Activated naive CD4-positive, alpha-beta T cell treated with anti-CD3 and anti-CD28 coated beads, Interleukin-2, amount 50 U/mL, for 72 hours (primary cell): Measurements from ENCODE around the gene CNTROB. TPM values are rescaled to one million over a fixed set of nuclear protein-coding genes. Genes with fewer than 3 reads are reported as not detected.

Source experiments
- ATAC-seq, 2 donors: fragments of 150-1000 bp; cut with Tn5 transposase; 2 replicates each; pipeline ENCODE4 v1.10.0; 2021; ENCODE audit warnings: mild to moderate bottlenecking in 2 of 2, moderate library complexity in 2 of 2
- DNase-seq, 2 donors: peaks; one replicate each; pipeline ENCODE4 v3.0.0; 2021 to 2022; ENCODE audit warnings: low spot score in 2 of 2
- H3K27ac Mint-ChIP-seq, 2 donors: one replicate each; pipeline ENCODE4 v1.8.0; 2022; ENCODE audit warnings: mild to moderate bottlenecking in 2 of 2, mixed read lengths in 2 of 2
- H3K36me3 Mint-ChIP-seq, 2 donors: one replicate each; pipeline ENCODE4 v1.8.0; 2022; ENCODE audit warnings: mixed read lengths in 2 of 2
- H3K9me3 Mint-ChIP-seq, 2 donors: one replicate each; pipeline ENCODE4 v1.8.0; 2022; ENCODE audit warnings: mixed read lengths in 2 of 2
- total RNA-seq, 2 donors: library from RNA; stranded (reverse); gene quantifications; one replicate each; pipeline ENCODE4 v1.2.3, GENCODE V29; 2022

The CNTROB gene
- total RNA-seq, 2 donors from 2014 or later = 73.3 to 147 TPM

DNA sequence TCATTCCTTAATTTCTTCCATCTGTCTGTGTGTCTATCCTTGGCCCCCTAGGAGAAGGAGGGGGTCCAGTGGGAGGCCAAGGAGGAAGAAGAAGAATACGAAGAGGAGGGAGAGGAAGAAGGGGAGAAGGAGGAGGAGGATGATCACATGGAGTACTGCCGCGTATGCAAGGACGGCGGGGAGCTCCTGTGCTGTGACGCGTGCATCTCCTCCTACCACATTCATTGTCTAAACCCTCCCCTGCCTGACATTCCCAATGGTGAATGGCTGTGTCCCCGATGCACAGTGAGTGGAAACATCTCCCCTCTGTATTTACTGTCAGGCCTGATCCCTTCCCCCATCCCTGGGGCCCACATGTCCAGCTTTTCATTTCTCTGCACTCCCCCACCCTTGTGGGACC, 37.1 kb upstream of the CNTROB start:
- DNase-seq = peak in 1 of 2 donors; percentile 45
- peak overlapping the region; percentile 69 to 70 for H3K27ac Mint-ChIP-seq

GRCh38 chr17:7897090-7897489, 34.9 kb upstream of the CNTROB start:
- Mint-ChIP-seq H3K9me3 (no peaks in the 10 kb centered on the region), H3K36me3 (peaks cover 22 to 55% of the 10 kb centered on the region in 2 donors), H3K27ac (peak overlapping the region; percentile 37 to 75)
- ATAC-seq (peak in 1 of 2 donors; percentile 53), DNase-seq (peak in 1 of 2 donors; percentile 48)

More for the DNA sequence above, 37.1 kb upstream of the CNTROB start:
- Mint-ChIP-seq H3K36me3 (peaks cover 20 to 47% of the 10 kb centered on the region in 2 donors), H3K9me3 (no peaks in the 10 kb centered on the region)
- ATAC-seq = no peak

GRCh38 chr17:7897773-7898172, 34.2 kb upstream of the CNTROB start:
- DNase-seq = peak in 1 of 2 donors; percentile 51
- Mint-ChIP-seq H3K36me3 (peaks cover 22 to 60% of the 10 kb centered on the region in 2 donors), H3K27ac (peak overlapping the region; percentile 25 to 75), H3K9me3 (no peaks in the 10 kb centered on the region)
- ATAC-seq = peak in 1 of 2 donors; percentile 75

DNA sequence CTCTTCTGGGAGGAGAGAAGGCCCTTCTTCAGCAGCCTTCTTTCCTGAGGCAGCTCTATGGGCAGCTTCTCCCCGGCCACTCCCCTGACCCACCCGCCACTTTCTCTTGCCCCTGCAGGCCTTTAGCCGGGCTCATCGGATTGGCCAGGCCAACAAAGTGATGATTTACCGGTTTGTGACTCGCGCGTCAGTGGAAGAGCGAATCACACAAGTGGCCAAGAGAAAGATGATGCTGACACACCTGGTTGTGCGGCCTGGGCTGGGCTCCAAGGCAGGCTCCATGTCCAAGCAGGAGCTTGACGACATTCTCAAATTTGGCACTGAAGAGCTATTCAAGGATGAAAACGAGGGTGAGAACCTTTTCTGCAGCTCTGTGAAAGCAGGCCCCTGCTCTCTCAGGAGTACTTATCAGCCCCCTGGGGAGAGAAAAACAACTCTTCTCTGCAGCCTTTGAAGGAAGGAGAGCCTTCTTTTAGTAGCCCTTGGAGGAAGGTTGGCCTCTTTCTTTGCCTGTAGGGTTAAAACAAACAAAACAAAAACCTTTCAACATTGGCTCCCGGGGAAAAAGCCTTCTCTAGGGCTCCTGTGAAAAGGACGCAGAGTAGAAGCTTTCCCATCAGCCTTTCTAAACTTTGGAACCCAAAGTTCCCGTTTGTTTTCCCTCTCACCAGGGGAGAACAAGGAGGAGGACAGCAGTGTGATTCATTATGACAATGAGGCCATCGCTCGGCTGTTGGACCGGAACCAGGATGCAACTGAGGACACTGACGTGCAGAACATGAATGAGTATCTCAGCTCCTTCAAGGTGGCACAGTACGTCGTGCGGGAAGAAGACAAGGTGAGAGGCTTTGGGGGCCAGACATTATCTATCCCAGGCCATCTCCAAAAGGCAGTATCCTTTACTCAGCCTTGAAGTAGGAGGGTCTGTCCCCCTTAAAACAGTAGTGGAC, 28.6 kb upstream of the CNTROB start:
- ATAC-seq (no peak), DNase-seq (no peak)
- no peaks in the 10 kb centered on the region for H3K9me3 Mint-ChIP-seq
- peak overlapping the region; percentile 62 for H3K27ac Mint-ChIP-seq
- H3K36me3 Mint-ChIP-seq = peaks cover 16 to 39% of the 10 kb centered on the region in 2 donors

- ATAC-seq (no peak), DNase-seq (no peak)
- Mint-ChIP-seq H3K9me3 (no peaks in the 10 kb centered on the region), H3K27ac (peak overlapping the region in 1 of 2 donors; percentile 72), H3K36me3 (peaks cover 6 to 8% of the 10 kb centered on the region in 2 donors)
Observed at GRCh38 chr17:7909089-7909488, 22.9 kb upstream of the CNTROB start.

- ATAC-seq = no peak
- H3K27ac Mint-ChIP-seq = peak overlapping the region; percentile 50 to 72
- H3K9me3 Mint-ChIP-seq = no peaks in the 10 kb centered on the region
- DNase-seq = no peak
- H3K36me3 Mint-ChIP-seq = peaks cover 8% of the 10 kb centered on the region in 2 donors
Observed at GRCh38 chr17:7910281-7910680, 21.7 kb upstream of the CNTROB start.

DNA sequence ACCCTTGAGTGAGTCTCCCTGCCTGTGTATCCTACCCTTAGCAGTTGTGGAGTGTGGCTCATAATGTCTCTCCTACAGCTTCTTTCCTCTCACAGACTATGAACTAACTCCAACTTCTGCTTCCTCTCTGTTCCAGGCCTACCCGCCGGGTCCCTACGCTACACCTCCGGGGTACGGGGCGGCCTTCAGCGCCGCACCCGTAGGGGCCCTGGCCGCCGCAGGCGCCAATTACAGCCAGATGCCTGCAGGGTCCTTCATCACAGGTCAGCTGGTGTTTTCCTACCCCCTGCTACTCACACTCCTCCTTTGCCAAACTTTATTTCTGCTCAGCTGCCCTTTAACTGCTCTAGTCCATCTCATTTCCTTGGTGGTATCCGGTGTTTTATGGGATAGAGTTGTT, 21.3 kb upstream of the CNTROB start:
- DNase-seq (no peak), ATAC-seq (no peak)
- peaks cover 8 to 12% of the 10 kb centered on the region in 2 donors for H3K36me3 Mint-ChIP-seq
- H3K27ac Mint-ChIP-seq = peak overlapping the region in 1 of 2 donors; percentile 72
- no peaks in the 10 kb centered on the region for H3K9me3 Mint-ChIP-seq

DNA sequence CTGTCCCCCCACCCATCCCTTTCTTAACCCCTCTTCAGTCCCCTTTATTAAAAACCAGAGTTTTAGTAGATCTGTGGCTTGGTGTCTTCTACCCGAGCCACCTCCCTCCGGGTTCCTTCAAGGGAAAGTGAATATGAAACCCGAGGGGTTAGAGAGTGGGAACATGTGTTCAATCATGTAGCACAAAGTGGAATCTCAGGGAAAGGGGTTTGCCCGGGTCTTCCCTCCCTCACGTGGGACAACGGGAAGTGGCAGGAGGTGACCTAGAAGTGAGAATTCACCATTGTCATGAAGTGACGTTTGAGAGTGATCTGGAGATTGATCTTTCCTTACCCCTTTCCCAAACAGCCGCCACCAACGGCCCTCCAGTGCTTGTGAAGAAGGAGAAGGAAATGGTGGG, 20.9 kb upstream of the CNTROB start:
- DNase-seq (no peak), ATAC-seq (no peak)
- H3K36me3 Mint-ChIP-seq = peaks cover 8 to 12% of the 10 kb centered on the region in 2 donors
- no peaks in the 10 kb centered on the region for H3K9me3 Mint-ChIP-seq
- peak overlapping the region; percentile 63 to 72 for H3K27ac Mint-ChIP-seq

- ATAC-seq (peak; percentile 24 to 49), DNase-seq (peak in 1 of 2 donors; percentile 31)
- Mint-ChIP-seq H3K9me3 (no peaks in the 10 kb centered on the region), H3K27ac (peak overlapping the region; percentile 36 to 67), H3K36me3 (peaks cover 12 to 18% of the 10 kb centered on the region in 2 donors)
Observed at GRCh38 chr17:7912927-7913524, 19.0 kb upstream of the CNTROB start.

- Mint-ChIP-seq H3K36me3 (peaks cover 12 to 18% of the 10 kb centered on the region in 2 donors), H3K27ac (peak overlapping the region; percentile 69 to 91), H3K9me3 (no peaks in the 10 kb centered on the region)
- ATAC-seq (peak in 1 of 2 donors; percentile 10), DNase-seq (no peak)
Observed at GRCh38 chr17:7915179-7915610, 16.8 kb upstream of the CNTROB start.

GRCh38 chr17:7915611-7916384, 16.2 kb upstream of the CNTROB start, which contains the start of gene RNF227:
Gene RNF227 (minus strand): TSS chr17:7916289. CDS start chr17:7916195, 94 bp downstream.
- peak; percentile 85 to 92 for DNase-seq
- Mint-ChIP-seq H3K36me3 (peaks cover 12 to 18% of the 10 kb centered on the region in 2 donors), H3K9me3 (no peaks in the 10 kb centered on the region), H3K27ac (peak within 1 kb of the TSS; percentile 88 to 91)
- ATAC-seq = peak; percentile 84 to 85

DNA sequence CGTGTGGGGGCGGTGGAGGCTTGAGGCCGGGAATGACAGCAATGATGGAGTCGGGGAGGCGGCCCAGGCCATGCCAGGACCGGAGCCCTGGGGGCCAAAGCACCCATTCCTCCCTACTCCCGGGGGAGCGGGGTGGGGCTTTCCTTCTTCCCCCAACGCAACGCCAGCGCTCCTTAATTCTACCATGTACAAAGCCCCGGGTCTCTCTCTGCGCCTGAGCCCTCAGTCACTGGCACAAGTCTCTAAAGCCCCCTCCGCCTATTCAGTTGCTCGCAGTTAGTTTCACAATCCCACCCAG, 15.7 kb upstream of the CNTROB start:
- Mint-ChIP-seq H3K36me3 (peaks cover 12 to 18% of the 10 kb centered on the region in 2 donors), H3K9me3 (no peaks in the 10 kb centered on the region), H3K27ac (peak overlapping the region; percentile 88 to 91)
- ATAC-seq (no peak), DNase-seq (no peak)

- H3K36me3 Mint-ChIP-seq = peaks cover 12 to 18% of the 10 kb centered on the region in 2 donors
- H3K9me3 Mint-ChIP-seq = no peaks in the 10 kb centered on the region
- ATAC-seq (no peak), DNase-seq (no peak)
- H3K27ac Mint-ChIP-seq = peak overlapping the region; percentile 88 to 91
Observed at GRCh38 chr17:7916808-7917207, 15.2 kb upstream of the CNTROB start.

GRCh38 chr17:7922269-7922844, 9.6 kb upstream of the CNTROB start:
- DNase-seq (no peak), ATAC-seq (peak; percentile 46 to 58)
- peak overlapping the region in 1 of 2 donors; percentile 81 for H3K27ac Mint-ChIP-seq
- H3K36me3 Mint-ChIP-seq = peaks cover 0 to 6% of the 10 kb centered on the region in 2 donors
- H3K9me3 Mint-ChIP-seq = no peaks in the 10 kb centered on the region

DNA sequence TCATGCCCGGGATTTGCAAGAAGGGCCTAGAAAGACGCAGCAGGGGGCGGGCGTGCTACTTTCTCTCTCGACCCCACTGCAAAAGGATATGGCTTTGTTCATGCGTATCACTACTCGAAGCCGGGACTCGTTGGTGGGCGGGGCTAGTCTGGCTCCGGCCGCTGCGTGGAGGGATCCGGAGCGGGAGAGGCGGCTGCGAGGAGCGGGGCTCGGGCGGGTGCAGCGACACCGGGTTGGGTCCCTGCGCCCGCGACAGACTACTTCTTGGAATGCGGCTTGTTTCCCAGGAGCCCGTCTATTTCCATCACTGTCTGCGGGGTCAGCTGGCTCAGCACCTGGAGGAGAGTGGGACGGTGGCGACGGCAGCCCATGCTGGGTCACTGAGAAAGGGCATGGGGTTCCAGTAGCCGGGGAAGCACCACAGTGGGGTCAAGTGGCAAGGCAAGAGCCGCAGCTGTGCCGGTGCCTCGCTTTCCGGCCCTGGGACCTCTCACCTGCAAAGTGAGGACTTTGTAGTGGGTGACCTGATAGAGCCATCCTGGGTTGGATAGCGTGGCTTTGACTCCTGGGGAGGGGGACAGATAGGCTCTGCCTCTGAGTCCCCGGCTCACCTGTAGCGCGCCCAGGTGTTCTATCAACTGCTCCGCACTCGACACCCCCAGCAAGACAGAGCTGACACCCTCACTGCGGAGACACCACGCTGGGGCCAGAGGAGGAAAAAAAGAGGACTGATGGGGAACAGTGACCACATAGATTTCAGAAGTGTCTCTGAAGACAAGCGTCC, 9.0 kb upstream of the CNTROB start:
- Mint-ChIP-seq H3K27ac (peak overlapping the region in 1 of 2 donors; percentile 81), H3K9me3 (no peaks in the 10 kb centered on the region), H3K36me3 (peaks cover 0 to 6% of the 10 kb centered on the region in 2 donors)
- DNase-seq = peak; percentile 77 to 79
- ATAC-seq = peak; percentile 90 to 93
